DOHH2 (cell line): ENCODE measurements around the gene NOS3.

Experiments
- CTCF ChIP-seq: fragments of 200-600 bp; sonication (generic); IDR thresholded peaks from one replicate; pipeline ENCODE4 v1.5.1; 2014; ENCODE audit warnings: antibody characterized with exemption, mild to moderate bottlenecking, low read depth, low read length; ENCODE audit not compliant: poor library complexity, severe bottlenecking
- EZH2phosphoT487 ChIP-seq: fragments of 200-600 bp; sonication (generic); IDR thresholded peaks from 2 replicates; pipeline ENCODE4 v1.6.1; 2017; ENCODE audit warnings: borderline replicate concordance, mild to moderate bottlenecking, antibody characterized with exemption, low read length, moderate library complexity, mixed read lengths

- TF ChIP-seq CTCF = no peak
- TF ChIP-seq EZH2phosphoT487 = no peak
Measured at GRCh38 chr7:150969475-150969874, 21.3 kb upstream of the NOS3 start.
